ENCODE results near the gene SSPN. TPM values are rescaled to one million over a fixed set of nuclear protein-coding genes. Genes with fewer than 3 reads are reported as not detected.
A peak's percentile ranks its signal among the peaks of the same experiment; 100 is the strongest.

The SSPN gene
- total RNA-seq, 2 experiments from 2014 or later, result not detected

DNA sequence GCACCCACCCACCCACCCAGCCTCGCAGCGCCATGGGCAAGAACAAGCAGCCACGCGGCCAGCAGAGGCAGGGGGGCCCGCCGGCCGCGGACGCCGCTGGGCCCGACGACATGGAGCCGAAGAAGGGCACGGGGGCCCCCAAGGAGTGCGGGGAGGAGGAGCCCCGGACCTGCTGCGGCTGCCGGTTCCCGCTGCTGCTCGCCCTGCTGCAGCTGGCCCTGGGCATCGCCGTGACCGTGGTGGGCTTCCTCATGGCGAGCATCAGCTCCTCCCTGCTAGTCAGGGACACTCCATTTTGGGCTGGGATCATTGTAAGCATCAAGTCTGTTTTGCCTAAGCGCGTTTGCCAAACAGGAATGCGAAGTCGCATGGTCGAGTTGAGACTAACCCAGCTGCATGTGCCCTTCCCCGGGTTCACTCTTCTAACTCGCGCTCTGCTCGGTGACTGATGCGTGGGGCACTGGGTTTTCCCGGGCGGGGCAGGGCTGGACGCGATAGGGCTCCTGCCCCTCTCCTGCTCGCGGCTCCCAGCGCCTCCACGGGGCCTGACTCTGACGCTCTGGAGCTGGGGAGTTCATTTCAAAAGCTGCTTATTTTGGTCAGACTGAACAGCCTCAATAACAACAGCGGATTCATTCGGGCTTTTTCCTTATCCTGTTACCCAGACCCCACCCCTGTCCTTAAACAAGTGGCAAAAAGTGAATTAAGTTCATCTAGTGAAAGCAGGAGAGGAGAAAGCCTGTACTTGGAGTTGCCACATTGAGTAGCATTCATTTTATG lies 458 bp downstream of the SSPN start:
- H3K9me3 Mint-ChIP-seq, result no peaks in the 10 kb centered on the region
- DNase-seq, result no peak
- H3K27ac Mint-ChIP-seq, result no peak overlapping the region
- peaks cover 7% of the 10 kb centered on the region for H3K4me1 Mint-ChIP-seq
- peaks cover 60% of the 10 kb centered on the region for H3K27me3 Mint-ChIP-seq
- peak overlapping the region; percentile 56 for H3K4me3 Mint-ChIP-seq
- POLR2A ChIA-PET, result no interaction called here
- CTCF ChIA-PET, result no interaction called here
- no peaks in the 10 kb centered on the region for H3K36me3 Mint-ChIP-seq (ENCODE audit: low read depth)

GRCh38 chr12:26196421-26196716 lies 996 bp downstream of the SSPN start:
- CTCF ChIA-PET, result no interaction called here
- no peak for DNase-seq
- H3K4me3 Mint-ChIP-seq, result no peak overlapping the region
- no peaks in the 10 kb centered on the region for H3K9me3 Mint-ChIP-seq
- no peak overlapping the region for H3K27ac Mint-ChIP-seq
- peaks cover 58% of the 10 kb centered on the region for H3K27me3 Mint-ChIP-seq
- POLR2A ChIA-PET, result no interaction called here
- H3K4me1 Mint-ChIP-seq, result peaks cover 7% of the 10 kb centered on the region
- no peaks in the 10 kb centered on the region for H3K36me3 Mint-ChIP-seq (ENCODE audit: low read depth)

GRCh38 chr12:26197832-26198231 lies 2.5 kb downstream of the SSPN start:
- ChIA-PET POLR2A (no interaction called here), CTCF (no interaction called here)
- DNase-seq, result no peak
- Mint-ChIP-seq H3K4me1 (peaks cover 7% of the 10 kb centered on the region), H3K36me3 (ENCODE audit: low read depth) (no peaks in the 10 kb centered on the region), H3K27me3 (peaks cover 55% of the 10 kb centered on the region), H3K27ac (no peak overlapping the region), H3K4me3 (no peak overlapping the region), H3K9me3 (no peaks in the 10 kb centered on the region)

DNA sequence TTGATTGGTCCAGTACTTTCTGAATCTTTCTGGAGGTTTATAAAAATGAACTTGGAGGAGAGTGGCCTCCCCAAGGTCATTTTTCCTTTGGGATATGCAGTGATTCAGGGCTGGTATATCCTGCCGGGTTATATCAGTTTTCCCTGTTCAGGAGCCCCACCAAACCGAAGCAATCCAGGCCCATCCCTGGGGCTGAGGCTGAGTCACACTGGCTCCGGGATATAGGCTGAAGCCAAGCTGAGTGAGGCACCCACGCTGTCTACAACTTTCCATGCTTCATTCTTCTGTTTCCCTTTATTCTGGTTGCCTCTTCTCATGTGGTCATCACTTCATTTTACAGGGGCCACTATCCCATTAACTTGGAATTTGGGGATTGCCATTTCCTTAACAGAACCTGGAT lies 3.4 kb downstream of the SSPN start:
- DNase-seq, result no peak
- no peak overlapping the region for H3K4me3 Mint-ChIP-seq
- H3K27ac Mint-ChIP-seq, result no peak overlapping the region
- peaks cover 51% of the 10 kb centered on the region for H3K27me3 Mint-ChIP-seq
- no peaks in the 10 kb centered on the region for H3K36me3 Mint-ChIP-seq (ENCODE audit: low read depth)
- H3K4me1 Mint-ChIP-seq, result peaks cover 7% of the 10 kb centered on the region
- POLR2A ChIA-PET, result no interaction called here
- CTCF ChIA-PET, result no interaction called here
- H3K9me3 Mint-ChIP-seq, result no peaks in the 10 kb centered on the region

DNA sequence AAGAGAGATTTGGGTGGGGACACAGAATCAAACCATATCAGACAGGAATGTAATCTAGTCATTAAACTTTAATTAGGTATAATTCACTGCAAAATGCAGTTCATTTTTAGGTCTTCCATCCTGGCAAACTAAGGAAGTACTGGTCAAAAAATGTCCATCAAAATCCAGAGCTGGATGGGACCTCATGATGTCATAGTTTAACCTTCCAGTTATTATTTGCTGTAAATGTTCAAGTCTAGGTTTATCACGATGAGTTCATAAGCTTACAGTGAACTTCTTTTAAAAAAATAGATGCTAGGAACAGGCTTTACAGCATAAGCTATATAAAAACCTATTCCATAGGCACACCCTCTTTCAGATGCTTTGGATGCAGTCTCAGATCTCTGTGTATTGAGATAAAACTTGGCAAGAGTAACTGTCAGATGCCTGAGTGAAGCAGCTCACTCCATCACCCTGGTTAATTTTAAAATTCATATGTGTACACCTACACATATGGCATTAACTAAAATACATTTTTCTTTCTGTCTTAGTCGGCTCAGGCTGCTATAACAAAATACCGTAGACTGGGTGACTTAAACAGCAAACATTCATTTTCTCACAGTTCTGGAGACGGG lies 7.9 kb downstream of the SSPN start:
- ChIA-PET POLR2A (no interaction called here), CTCF (no interaction called here)
- Mint-ChIP-seq H3K4me3 (no peak overlapping the region), H3K27ac (no peak overlapping the region), H3K4me1 (no peaks in the 10 kb centered on the region), H3K36me3 (ENCODE audit: low read depth) (no peaks in the 10 kb centered on the region), H3K9me3 (no peaks in the 10 kb centered on the region), H3K27me3 (peaks cover 20% of the 10 kb centered on the region)
- no peak for DNase-seq

DNA sequence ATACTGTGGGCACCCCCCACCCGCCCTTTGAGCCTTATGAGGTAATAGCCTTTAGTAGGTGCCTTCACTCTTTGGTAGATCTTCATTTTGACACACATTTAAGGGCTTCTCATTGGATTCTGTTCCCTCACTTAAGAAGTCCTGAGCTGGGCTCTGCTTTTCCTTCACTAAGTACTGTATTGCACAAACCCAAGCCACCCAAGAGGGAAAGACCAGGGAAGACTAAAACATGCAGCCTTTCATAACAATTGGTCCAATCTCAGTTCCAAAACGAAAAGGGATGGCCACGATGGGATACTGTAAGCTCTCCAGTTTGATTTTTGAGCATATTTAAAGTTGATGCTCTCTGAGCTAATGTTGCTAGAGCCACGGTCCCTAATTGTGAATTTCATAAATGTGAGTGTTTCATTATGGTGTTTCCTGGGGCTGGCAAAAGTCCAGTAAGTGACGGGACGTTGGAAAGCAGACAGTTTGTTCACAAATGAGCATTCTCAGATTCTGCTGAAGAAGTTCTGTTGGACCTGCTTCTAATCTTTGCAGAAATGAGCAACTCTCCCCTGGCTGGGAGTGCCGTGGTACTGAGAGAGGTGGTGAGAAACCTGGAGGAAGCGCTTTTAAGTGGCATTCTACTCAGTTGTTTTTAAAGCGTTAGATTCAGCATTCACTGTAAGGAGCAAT lies 9.4 kb downstream of the SSPN start:
- Mint-ChIP-seq H3K27me3 (peaks cover 23% of the 10 kb centered on the region), H3K27ac (no peak overlapping the region), H3K36me3 (ENCODE audit: low read depth) (no peaks in the 10 kb centered on the region), H3K4me1 (no peaks in the 10 kb centered on the region), H3K9me3 (no peaks in the 10 kb centered on the region), H3K4me3 (no peak overlapping the region)
- ChIA-PET POLR2A (no interaction called here), CTCF (no interaction called here)
- DNase-seq, result no peak

DNA sequence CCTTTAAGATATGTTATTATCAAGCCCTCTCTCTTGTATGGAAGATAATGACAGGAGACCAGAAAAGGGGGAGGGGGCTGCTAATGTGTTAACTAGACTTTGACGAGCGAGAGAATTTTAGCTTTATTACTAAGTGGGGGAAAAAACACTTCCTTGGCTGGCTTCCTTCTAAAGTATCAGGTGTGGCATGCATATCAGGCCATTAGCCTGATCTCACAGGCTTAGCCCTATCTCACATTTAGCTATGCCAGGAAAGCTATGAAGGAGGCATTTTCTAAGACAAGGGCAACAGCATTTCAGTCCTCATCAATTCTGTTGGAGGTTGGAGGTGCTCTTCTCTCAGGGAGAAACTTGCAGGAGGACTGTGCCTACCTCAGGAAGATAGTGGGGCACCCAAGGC lies 9.9 kb downstream of the SSPN start:
- Mint-ChIP-seq H3K9me3 (no peaks in the 10 kb centered on the region), H3K4me1 (no peaks in the 10 kb centered on the region), H3K36me3 (ENCODE audit: low read depth) (no peaks in the 10 kb centered on the region), H3K27me3 (peaks cover 22% of the 10 kb centered on the region), H3K4me3 (no peak overlapping the region), H3K27ac (no peak overlapping the region)
- CTCF ChIA-PET, result no interaction called here
- DNase-seq, result no peak
- POLR2A ChIA-PET, result no interaction called here

GRCh38 chr12:26205941-26206340 lies 10.6 kb downstream of the SSPN start:
- Mint-ChIP-seq H3K4me3 (no peak overlapping the region), H3K27ac (no peak overlapping the region), H3K36me3 (ENCODE audit: low read depth) (no peaks in the 10 kb centered on the region), H3K27me3 (peaks cover 23% of the 10 kb centered on the region), H3K9me3 (no peaks in the 10 kb centered on the region), H3K4me1 (no peaks in the 10 kb centered on the region)
- POLR2A ChIA-PET, result no interaction called here
- CTCF ChIA-PET, result no interaction called here
- DNase-seq, result no peak

DNA sequence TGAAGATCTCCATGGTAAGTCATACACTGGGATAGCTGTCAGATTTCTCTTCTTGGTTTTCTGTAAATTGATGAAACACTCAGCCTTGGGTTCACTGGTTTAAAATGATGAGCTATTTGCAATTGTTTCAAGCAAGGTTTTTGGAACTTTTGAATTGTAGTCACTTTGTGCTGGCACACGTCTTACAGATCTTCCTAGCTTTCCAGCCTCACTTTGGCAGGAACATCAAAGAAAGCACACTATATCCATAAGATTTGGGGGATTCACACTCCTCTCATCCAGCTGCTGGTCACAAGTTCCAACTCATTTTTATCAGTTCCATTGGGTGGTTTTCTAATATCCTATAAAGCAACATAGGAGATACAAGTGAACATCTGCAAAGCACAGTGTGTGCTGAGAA lies 16.0 kb downstream of the SSPN start:
- H3K36me3 Mint-ChIP-seq (ENCODE audit: low read depth), result no peaks in the 10 kb centered on the region
- H3K4me3 Mint-ChIP-seq, result no peak overlapping the region
- POLR2A ChIA-PET, result interaction anchor here (1.2 kb wide), 1 partner anchor 11 kb away, joined by 3 read pairs; no protein-coding TSS in a partner anchor
- H3K27ac Mint-ChIP-seq, result no peak overlapping the region
- DNase-seq, result no peak
- CTCF ChIA-PET, result no interaction called here
- H3K4me1 Mint-ChIP-seq, result no peaks in the 10 kb centered on the region
- peaks cover 33% of the 10 kb centered on the region for H3K27me3 Mint-ChIP-seq
- H3K9me3 Mint-ChIP-seq, result no peaks in the 10 kb centered on the region

DNA sequence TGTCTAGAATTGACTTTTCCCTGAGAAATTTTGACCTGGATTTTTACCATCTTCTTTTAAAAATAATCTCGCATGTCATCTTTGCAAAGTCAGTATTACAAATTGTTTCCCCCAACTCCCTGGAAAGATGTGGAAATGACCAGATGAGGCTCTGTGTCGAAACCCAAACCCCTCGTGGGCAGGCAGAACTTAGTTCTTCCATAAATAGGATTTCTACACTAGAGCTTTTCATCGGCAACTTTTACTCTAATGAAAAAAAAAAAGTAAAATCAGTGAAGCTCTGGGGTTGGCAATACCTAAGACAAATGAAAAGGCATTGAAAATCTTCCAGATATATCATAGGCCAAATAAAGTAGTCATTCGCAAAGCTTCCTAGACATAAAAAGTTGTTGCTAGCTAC lies 17.0 kb downstream of the SSPN start:
- H3K27ac Mint-ChIP-seq, result no peak overlapping the region
- peaks cover 32% of the 10 kb centered on the region for H3K27me3 Mint-ChIP-seq
- no peaks in the 10 kb centered on the region for H3K4me1 Mint-ChIP-seq
- H3K36me3 Mint-ChIP-seq (ENCODE audit: low read depth), result no peaks in the 10 kb centered on the region
- DNase-seq, result no peak
- H3K4me3 Mint-ChIP-seq, result no peak overlapping the region
- H3K9me3 Mint-ChIP-seq, result no peaks in the 10 kb centered on the region
- POLR2A ChIA-PET, result no interaction called here
- CTCF ChIA-PET, result no interaction called here

GRCh38 chr12:26212988-26213387 lies 17.6 kb downstream of the SSPN start:
- Mint-ChIP-seq H3K9me3 (no peaks in the 10 kb centered on the region), H3K36me3 (ENCODE audit: low read depth) (no peaks in the 10 kb centered on the region), H3K4me1 (no peaks in the 10 kb centered on the region), H3K27me3 (peaks cover 32% of the 10 kb centered on the region), H3K27ac (no peak overlapping the region), H3K4me3 (no peak overlapping the region)
- DNase-seq, result no peak
- CTCF ChIA-PET, result no interaction called here
- POLR2A ChIA-PET, result no interaction called here

- H3K4me3 Mint-ChIP-seq, result no peak overlapping the region
- H3K36me3 Mint-ChIP-seq (ENCODE audit: low read depth), result no peaks in the 10 kb centered on the region
- peaks cover 29% of the 10 kb centered on the region for H3K27me3 Mint-ChIP-seq
- H3K27ac Mint-ChIP-seq, result no peak overlapping the region
- H3K9me3 Mint-ChIP-seq, result no peaks in the 10 kb centered on the region
- no peak for DNase-seq
- no peaks in the 10 kb centered on the region for H3K4me1 Mint-ChIP-seq
- CTCF ChIA-PET, result no interaction called here
- POLR2A ChIA-PET, result no interaction called here
Observed at GRCh38 chr12:26214121-26214520, 18.7 kb downstream of the SSPN start.

GRCh38 chr12:26219736-26220135 lies 24.4 kb downstream of the SSPN start:
- H3K36me3 Mint-ChIP-seq (ENCODE audit: low read depth), result no peaks in the 10 kb centered on the region
- DNase-seq, result no peak
- peaks cover 11% of the 10 kb centered on the region for H3K27me3 Mint-ChIP-seq
- no peak overlapping the region for H3K4me3 Mint-ChIP-seq
- no peaks in the 10 kb centered on the region for H3K4me1 Mint-ChIP-seq
- no peak overlapping the region for H3K27ac Mint-ChIP-seq
- H3K9me3 Mint-ChIP-seq, result no peaks in the 10 kb centered on the region
- CTCF ChIA-PET, result interaction anchor here (0.6 kb wide), 1 partner anchor 479 kb away, joined by 3 read pairs; no protein-coding TSS in a partner anchor
- POLR2A ChIA-PET, result no interaction called here

- H3K9me3 Mint-ChIP-seq, result no peaks in the 10 kb centered on the region
Observed at GRCh38 chr12:26224657-26225056, 29.3 kb downstream of the SSPN start.

More at GRCh38 chr12:26224657-26225056, 29.3 kb downstream of the SSPN start:
- Mint-ChIP-seq H3K4me1 (no peaks in the 10 kb centered on the region), H3K36me3 (ENCODE audit: low read depth) (no peaks in the 10 kb centered on the region), H3K27ac (no peak overlapping the region), H3K27me3 (peaks cover 33% of the 10 kb centered on the region), H3K4me3 (no peak overlapping the region)
- no peak for DNase-seq
- ChIA-PET POLR2A (no interaction called here), CTCF (no interaction called here)
